Measurements from ENCODE around the gene SLX9.
A peak's percentile ranks its signal among the peaks of the same experiment; 100 is the strongest.

SLX9 gene

GRCh38 chr21:44939532-44940115 lies at the start of gene SLX9:
Gene SLX9, plus strand, starts transcription at chr21:44940029. Its CDS starts 29 bp downstream, at chr21:44940058.
- DNase-seq: peak; percentile 86

DNA sequence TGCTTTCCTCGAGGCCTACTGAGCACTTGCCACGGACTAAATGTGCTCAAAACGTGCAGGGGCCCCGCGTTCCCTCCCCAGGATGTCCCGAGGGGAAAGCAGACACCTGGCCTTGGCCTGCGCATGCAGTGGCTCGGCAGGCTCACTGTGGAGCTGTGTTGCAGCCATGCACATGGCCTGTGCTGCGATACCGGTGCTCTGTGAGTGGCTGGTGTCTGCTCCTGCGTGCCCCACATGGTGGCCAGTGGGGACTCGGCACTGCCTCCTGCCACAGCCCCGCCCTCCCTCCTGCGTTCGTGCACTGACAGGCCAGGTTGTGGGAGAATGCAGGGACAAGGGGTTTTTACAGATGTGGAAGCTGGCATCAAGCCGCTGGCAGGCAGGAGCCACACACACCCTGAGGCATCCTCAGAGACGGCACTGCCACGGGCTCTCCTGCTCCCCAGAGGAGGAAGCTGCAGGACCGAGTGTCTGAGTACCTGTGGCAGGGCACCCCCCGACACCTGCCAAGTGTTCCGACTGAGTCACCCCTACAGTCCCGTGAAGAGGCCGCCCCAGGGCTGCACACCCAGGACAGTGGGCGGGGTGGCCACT lies 49.4 kb upstream of the SLX9 start:
- no peak for DNase-seq

GRCh38 chr21:44890961-44891541 lies 48.8 kb upstream of the SLX9 start:
- DNase-seq: no peak

DNA sequence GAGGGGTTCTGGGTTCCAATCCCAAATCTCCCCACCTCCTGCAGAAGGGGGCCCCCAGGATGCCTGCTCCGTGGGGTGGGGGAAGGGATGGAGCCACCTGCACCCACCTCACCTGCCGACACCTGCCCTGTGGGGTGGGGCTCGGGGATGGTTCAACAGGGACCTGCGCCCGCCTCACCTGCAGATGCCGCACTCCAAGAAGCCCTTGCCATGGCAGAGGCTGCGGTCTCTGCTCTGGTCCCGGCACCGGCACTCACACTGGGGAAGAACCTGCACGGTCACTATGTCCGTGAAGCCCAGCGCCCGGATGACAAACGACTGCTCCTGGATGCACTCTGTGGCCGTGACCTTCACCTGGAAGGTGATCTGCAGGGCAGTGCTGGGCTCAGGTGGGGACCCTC lies 48.2 kb upstream of the SLX9 start:
- no peak for DNase-seq

GRCh38 chr21:44892095-44892494 lies 47.7 kb upstream of the SLX9 start:
- DNase-seq: no peak

GRCh38 chr21:44892536-44893277 lies 47.1 kb upstream of the SLX9 start:
- no peak for DNase-seq

DNA sequence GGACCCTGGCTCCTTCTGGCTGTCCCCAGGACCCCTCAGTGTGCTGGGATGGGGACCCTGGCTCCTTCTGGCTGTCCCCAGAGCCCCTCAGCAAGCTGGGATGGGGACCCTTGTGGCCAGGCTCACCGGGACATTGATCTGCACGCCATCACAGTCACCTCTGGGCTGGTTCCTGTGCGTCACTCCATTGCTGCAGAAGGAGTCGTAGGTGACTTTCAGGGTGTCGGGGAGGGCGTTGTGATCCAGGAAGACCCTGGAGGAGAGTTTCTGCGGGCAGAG lies 46.6 kb upstream of the SLX9 start:
- DNase-seq: no peak

GRCh38 chr21:44893948-44894656 lies 45.7 kb upstream of the SLX9 start:
- DNase-seq: no peak

GRCh38 chr21:44894687-44895302 lies 45.0 kb upstream of the SLX9 start:
- DNase-seq: no peak

DNA sequence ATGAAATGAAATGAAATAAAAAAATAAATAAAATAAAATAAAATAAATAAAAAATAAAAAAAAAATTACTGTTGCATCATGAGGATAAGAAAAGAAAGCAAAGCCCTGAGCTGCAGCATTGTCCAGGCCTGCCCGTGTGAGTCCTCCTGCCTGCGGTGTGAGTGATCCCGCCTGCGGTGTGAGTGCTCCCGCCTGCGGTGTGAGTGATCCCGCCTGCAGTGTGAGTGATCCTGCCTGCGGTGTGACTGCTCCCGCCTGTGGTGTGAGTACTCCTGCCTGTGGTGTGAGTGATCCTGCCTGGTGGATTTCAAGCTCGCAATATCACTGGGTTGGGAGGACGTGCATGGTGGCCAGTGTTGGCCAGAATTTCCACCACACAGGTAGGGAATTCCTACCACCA lies 44.0 kb upstream of the SLX9 start:
- no peak for DNase-seq

GRCh38 chr21:44896561-44897286 lies 43.1 kb upstream of the SLX9 start:
- no peak for DNase-seq

GRCh38 chr21:44897326-44898010 lies 42.4 kb upstream of the SLX9 start:
- DNase-seq: no peak

DNA sequence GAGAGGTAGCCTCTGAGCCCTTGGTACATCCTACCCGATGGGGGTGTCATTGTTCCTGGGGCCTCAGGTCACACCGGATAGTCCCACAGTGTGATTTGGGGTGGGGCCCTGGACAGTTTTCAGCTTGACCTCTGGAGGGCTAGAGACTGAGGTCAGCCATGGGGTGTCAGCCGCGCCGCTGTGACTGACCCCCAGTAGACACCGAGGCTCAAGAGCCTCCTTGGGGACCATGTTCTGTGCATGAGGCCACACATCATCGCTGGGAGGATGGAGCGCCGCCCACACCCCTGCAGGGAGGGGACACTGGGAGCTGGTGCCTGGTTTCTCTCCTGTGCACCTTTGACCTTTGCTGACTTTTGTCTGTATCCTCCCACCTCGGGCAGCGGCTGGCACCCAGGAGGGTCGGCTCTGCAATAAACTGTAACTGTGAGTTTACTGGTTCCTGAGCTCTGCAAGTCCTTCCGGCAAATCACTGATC lies 41.8 kb upstream of the SLX9 start:
- no peak for DNase-seq

GRCh38 chr21:44898851-44899767 lies 40.7 kb upstream of the SLX9 start:
- no peak for DNase-seq

DNA sequence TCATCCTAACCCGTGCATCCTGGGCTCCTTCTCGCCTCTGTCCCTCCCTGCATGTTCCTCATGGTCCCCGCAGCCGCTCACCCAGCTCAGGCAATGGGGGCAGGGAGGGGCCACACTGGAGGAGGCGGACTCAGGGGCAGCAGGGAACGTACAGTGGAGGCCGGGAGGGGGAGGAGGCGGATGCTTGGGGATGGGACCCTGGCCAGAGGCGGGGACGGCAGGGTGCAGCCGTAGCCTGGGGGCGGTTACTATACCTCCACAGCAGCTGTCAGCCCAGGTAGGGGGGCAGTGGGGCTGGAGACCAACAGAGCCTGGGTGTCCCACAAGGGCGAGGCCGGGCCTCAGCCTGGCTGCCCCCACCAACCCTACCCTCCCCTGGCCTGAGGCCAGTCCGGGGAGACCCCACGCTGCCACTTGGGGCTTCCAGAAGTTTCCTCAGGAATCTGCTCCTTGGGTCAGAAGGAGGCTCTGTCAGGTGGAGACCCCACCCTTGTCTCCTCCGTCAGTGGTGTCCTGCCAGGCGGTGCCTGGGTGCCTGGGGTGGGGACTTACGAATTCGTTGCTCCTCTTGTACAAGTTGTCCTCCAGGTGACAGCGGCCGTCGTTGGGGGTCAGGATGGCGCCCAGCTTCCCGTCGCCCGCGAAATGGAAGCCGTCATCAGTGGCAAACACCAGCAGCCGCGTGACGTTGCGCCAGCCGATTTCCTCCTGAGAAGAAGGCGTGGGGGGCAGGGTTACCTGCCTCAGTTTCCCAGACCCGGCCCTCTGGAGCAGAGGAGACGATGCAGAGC lies 39.9 kb upstream of the SLX9 start:
- DNase-seq: no peak

DNA sequence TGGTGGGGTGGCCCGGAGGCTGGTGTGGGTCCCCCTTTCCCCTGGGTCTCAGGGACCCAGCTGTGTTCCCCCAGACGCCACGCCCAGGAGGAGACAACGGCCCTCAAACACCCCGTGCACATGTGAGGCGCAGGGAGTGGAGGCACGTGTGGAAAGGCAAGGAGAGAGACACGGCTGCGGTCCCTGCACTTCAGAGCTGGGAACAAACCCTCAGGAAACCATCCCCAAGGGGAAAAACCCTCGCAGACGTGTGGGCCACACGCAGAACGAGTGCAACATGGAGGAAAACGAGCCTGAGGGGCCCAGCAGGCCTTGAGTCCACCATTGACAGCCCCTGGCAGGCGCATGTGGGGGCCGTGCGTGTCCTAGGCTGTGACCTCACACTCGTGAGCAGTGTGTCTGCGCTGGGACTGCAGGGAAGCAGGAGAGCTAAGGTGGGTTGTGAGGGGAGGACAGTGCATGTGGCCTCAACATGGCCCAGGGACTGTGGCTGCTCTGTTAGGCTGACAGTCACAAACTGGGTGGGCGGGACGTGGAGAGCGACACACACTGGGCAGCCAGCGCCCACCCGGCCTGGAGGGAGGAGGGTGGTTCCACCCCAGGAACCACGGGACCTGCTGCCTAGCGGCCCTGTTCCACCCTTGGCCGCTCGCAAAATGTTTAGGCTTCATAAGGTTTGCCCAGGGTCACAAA lies 39.1 kb upstream of the SLX9 start:
- DNase-seq: no peak

DNA sequence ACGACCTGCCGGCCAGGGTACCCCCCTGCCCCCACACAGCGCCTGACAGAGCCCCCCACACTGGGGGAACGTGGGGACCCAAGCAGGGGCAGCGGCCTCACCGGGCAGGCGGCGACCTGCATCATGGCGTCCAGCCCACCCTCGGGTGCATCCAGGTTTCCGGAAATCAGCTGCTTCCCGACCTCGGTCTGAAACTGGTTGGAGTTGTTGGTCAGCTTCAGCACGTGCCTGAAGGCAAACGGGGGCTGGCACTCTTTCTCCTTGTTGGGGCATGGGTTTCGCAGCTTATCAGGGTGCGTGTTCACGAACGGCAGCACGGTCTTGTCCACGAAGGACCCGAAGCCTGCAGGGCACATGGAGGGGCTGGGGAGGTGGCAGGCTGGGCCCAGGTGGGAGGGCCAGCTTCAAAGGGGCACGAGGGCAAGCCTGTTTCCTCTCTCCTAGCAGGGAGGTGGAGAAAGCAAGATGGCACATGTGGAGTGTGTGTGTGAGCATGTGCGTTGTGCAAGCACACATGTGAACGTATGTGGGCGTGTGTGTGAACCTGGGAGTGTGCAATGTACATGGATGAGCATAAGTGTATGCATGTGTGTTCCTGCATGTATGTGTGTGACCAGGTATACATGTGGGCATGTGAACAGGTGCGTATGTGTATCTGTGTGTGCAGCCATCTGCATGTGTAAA lies 38.3 kb upstream of the SLX9 start:
- DNase-seq: no peak

DNA sequence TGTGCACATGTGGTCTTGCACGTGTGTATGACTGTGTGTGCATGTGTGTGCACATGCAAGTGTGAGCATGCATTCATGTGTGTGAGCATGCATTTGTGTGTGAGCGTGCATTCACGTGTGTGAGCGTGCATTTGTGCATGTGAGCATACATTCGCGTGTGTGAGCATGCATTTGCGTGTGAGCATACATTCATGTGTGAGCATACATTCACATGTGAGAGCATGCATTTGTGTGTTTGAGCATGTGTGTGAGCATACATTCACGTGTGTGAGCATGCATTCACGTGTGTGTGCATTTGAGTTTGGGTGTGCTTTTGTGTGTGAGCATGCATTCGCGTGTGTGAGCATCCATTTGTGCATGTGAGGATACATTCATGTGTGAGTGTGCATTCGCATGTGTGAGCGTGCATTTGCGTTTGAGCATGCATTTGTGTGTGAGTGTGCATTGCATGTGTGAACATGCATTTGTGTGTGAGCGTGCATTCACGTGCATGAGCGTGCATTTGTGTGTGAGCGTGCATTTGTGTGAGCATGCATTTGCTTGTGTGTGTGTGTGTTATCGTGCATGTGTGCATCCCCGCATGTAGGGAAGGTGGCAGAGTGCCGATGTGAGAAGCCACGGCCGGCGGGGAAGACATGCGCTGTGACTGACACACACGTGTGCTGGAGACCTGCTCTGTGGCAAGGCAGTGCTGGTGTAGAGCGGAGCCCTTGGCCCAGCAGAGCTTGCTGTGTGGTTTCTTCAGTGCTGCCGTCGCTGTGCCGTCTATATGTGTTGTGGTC lies 37.4 kb upstream of the SLX9 start:
- no peak for DNase-seq

Data from NCI-H2171 (cell line).